IPS-20b (cell line): ENCODE data around the gene SCN5A.

Experiments used
- H3K27ac ChIP-seq: one replicate; pipeline ENCODE4 v1.5.1; 2013; ENCODE audit warnings: low read length
- H3K27me3 ChIP-seq: 2 replicates; pipeline ENCODE4 v1.6.1; 2013; ENCODE audit warnings: mild to moderate bottlenecking, low read length, inconsistent platforms; ENCODE audit not compliant: insufficient read depth
- H3K36me3 ChIP-seq: 2 replicates; pipeline ENCODE4 v1.6.1; 2013; ENCODE audit warnings: low read depth, mild to moderate bottlenecking, inconsistent platforms, low read length, moderate library complexity; ENCODE audit not compliant: insufficient read depth
- H3K4me1 ChIP-seq: 2 replicates; pipeline ENCODE4 v1.6.1; 2013; ENCODE audit warnings: mild to moderate bottlenecking, control low read depth, inconsistent platforms, low read length, moderate library complexity; ENCODE audit not compliant: insufficient read depth
- H3K4me3 ChIP-seq: 2 replicates; pipeline ENCODE4 v1.5.1; 2013; ENCODE audit warnings: mild to moderate bottlenecking, low read length, inconsistent platforms
- H3K9ac ChIP-seq: 2 replicates; pipeline ENCODE4 v1.6.1; 2013; ENCODE audit warnings: low read depth, mild to moderate bottlenecking, inconsistent platforms, low read length, moderate library complexity
- H3K9me3 ChIP-seq: 2 replicates; pipeline ENCODE4 v1.6.1; 2013; ENCODE audit warnings: mild to moderate bottlenecking, low read depth, low read length, inconsistent platforms; ENCODE audit not compliant: insufficient read depth

SCN5A gene

DNA sequence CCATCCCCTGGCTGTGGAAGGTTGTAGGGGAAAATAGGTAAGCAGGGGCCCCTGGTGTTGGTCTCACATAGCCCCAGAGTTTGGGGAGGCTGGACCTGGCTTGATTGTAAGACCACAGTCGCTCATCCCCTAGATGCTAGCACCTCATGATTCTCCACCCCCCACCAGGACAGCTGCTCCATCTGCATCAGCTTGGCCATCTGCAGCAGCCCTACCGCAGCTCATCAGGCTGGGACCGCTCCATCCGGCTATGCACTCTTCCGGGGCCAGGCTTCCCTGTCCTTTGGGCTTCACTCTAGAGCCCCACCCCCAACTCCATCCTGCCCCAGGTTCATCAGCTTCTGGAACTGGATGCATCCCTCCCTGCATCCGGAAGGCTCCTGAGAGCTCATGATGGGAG lies 12.6 kb downstream of the SCN5A start:
- Histone ChIP-seq H3K27me3 (peaks cover 68% of the 10 kb centered on the region), H3K9ac (no peak overlapping the region), H3K36me3 (no peaks in the 10 kb centered on the region), H3K27ac (no peak overlapping the region), H3K4me1 (peaks cover 31% of the 10 kb centered on the region), H3K9me3 (no peaks in the 10 kb centered on the region), H3K4me3 (no peak overlapping the region)

DNA sequence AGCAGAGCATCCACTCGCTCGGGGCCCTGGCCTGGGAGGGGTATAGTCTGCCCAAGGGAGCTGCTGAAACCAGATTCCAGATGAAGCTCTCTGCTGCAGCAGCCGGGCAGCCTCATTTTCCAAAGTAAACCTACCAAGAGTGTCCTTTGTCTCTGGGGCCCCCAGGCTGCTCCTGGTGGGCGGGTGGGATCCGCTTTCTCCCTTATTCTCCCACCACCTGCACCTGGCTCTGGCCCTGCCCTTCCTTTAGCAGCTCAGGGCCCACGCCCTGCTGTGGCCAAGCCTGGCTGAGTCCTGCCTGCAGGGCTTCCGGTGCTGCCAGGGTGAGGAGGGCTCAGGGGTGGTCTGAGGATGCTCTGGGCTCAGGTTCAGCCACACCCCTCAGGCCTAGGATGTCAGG lies 13.0 kb downstream of the SCN5A start:
- no peaks in the 10 kb centered on the region for H3K36me3 ChIP-seq
- no peak overlapping the region for H3K27ac ChIP-seq
- no peaks in the 10 kb centered on the region for H3K9me3 ChIP-seq
- H3K9ac ChIP-seq, result no peak overlapping the region
- H3K4me1 ChIP-seq, result peaks cover 30% of the 10 kb centered on the region
- H3K27me3 ChIP-seq, result peaks cover 65% of the 10 kb centered on the region
- no peak overlapping the region for H3K4me3 ChIP-seq

DNA sequence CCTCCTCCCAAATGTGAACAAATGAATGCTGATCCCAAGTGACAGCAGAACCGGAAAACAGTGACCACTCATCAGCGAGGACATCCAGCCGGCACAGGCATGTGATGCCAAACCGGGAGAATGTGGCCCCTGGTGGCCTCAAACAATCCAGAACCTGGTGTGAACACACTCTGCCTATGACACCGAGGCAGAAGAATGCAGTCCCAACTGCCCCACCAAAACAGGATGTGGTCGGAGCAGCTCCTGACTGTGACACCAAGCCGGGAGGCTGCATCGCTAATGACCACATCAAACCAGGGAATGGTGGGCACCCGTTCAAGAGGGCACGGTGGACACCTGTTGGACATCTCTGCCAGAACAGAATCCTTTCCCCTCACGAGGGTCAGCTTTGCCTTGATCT lies 15.4 kb downstream of the SCN5A start:
- H3K9me3 ChIP-seq, result no peaks in the 10 kb centered on the region
- H3K27ac ChIP-seq, result no peak overlapping the region
- no peak overlapping the region for H3K9ac ChIP-seq
- H3K27me3 ChIP-seq, result peaks cover 52% of the 10 kb centered on the region
- H3K36me3 ChIP-seq, result no peaks in the 10 kb centered on the region
- peaks cover 16% of the 10 kb centered on the region for H3K4me1 ChIP-seq
- H3K4me3 ChIP-seq, result no peak overlapping the region

DNA sequence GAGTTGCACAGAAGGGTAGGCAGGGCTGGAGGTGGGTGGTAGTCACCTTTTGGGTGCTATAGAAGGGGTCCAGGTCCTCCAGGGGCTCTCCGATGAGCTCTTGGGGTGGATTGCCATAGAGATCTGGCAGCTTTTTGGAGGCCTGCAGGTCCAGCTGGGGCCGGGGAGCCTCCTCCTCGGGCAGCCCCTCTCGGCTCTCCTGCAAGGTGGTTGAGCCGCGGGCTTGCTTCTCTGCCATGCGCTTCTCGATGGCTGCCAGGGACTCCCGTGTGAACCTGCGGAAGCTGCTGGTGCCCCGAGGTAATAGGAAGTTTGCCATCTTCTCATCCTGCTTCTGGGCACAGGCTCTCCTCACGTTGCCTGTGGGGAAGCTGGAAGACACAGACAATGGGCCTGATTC lies 16.5 kb downstream of the SCN5A start:
- H3K9ac ChIP-seq, result no peak overlapping the region

DNA sequence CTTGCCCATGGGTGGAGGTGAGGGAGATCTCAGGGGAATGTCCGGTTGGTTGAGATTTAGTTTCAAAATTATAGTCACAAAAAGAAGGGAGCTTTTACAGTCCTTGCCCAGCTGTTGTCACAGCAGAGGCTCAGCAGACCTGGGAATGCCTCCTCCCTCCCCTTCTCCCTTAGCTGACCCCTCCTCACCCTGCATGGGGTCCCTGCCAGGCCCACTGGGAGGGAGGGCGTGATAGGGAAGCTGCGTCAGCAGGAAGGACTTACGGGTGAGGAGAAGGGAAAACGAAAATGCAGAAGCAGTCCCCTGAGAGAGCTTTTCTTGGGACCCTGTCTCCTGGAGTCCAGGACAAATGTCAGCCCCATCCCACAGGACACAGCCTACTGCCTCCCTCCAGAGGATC lies 18.9 kb downstream of the SCN5A start:
- no peak overlapping the region for H3K9ac ChIP-seq
- no peak overlapping the region for H3K27ac ChIP-seq
- H3K4me1 ChIP-seq, result no peaks in the 10 kb centered on the region; the same call in 1 of the 2 replicates
- H3K36me3 ChIP-seq, result no peaks in the 10 kb centered on the region
- H3K27me3 ChIP-seq, result peaks cover 24% of the 10 kb centered on the region
- H3K9me3 ChIP-seq, result no peaks in the 10 kb centered on the region
- H3K4me3 ChIP-seq, result no peak overlapping the region

More for the DNA sequence above, 16.5 kb downstream of the SCN5A start:
- Histone ChIP-seq H3K27me3 (peaks cover 41% of the 10 kb centered on the region), H3K4me1 (peaks cover 9% of the 10 kb centered on the region), H3K4me3 (no peak overlapping the region), H3K36me3 (no peaks in the 10 kb centered on the region), H3K27ac (no peak overlapping the region), H3K9me3 (no peaks in the 10 kb centered on the region)

DNA sequence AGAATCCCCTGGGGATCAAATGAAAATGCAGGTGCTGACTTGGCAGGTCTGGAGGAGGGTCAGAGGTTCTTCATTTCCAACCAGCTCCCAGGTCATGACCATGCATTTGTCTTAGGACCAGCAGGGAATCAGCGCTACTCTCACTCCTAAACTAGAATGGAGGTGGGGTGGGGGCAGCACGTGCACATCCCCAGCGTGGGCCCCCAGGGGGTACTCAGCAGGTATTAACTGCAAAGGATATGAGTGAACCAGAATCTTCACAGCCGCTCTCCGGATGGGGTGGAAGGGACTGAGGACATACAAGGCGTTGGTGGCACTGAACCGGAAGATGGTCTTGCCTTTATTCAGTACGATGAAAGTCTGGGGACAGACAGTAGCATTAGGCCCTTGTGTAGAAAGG lies 19.4 kb downstream of the SCN5A start:
- H3K4me3 ChIP-seq, result no peak overlapping the region
- no peaks in the 10 kb centered on the region for H3K36me3 ChIP-seq
- no peaks in the 10 kb centered on the region; the same call in 1 of the 2 replicates for H3K4me1 ChIP-seq
- no peaks in the 10 kb centered on the region for H3K9me3 ChIP-seq
- H3K27me3 ChIP-seq, result peaks cover 19% of the 10 kb centered on the region; the same call in 1 of the 2 replicates
- H3K9ac ChIP-seq, result no peak overlapping the region
- H3K27ac ChIP-seq, result no peak overlapping the region

DNA sequence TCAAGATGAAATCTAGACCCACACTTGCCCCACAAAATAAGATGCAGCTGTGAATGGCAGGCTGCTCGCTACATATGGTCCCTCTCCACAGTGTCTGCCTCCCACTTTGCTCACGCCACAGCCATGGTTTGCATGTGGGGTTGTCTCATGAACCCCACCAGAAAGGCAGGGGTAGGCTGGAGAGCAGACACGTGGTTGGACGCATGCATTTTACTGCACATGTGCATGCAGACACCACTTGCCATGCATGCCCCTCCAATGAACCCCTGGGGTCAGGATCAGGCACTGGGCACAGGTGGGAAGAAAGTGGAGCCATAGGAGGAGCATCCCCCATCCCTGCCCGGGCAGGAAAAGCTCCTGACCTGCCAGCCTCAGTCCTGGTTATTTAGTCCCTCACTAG lies 20.7 kb downstream of the SCN5A start:
- Histone ChIP-seq H3K4me3 (no peak overlapping the region), H3K36me3 (no peaks in the 10 kb centered on the region)

DNA sequence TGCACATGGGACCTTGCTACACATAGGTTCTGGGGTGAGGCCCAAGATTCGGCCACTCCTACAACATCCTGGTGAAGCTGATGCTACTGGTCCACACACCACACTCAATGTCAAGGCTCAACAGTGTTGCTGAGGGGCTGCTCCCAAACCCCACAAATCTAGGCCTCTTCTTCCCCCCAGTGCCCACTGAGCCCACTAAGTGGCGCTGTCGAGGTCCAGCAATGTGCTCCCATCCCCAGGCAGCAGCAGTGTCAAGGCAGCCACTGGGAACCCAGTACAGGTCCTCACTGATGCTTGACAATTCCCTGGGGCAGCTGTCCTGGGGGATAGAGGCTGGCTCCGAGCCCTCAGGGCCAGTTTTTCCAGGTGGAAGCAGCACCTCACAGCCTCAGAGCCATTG lies 21.5 kb downstream of the SCN5A start:
- H3K4me3 ChIP-seq, result no peak overlapping the region
- no peaks in the 10 kb centered on the region for H3K27me3 ChIP-seq
- H3K4me1 ChIP-seq, result no peaks in the 10 kb centered on the region
- H3K27ac ChIP-seq, result no peak overlapping the region
- no peaks in the 10 kb centered on the region for H3K36me3 ChIP-seq
- H3K9ac ChIP-seq, result no peak overlapping the region
- no peaks in the 10 kb centered on the region for H3K9me3 ChIP-seq

More for the DNA sequence above, 20.7 kb downstream of the SCN5A start:
- Histone ChIP-seq H3K27ac (no peak overlapping the region), H3K9me3 (no peaks in the 10 kb centered on the region), H3K27me3 (peaks cover 7% of the 10 kb centered on the region; the same call in 1 of the 2 replicates), H3K9ac (no peak overlapping the region), H3K4me1 (no peaks in the 10 kb centered on the region; the same call in 1 of the 2 replicates)

DNA sequence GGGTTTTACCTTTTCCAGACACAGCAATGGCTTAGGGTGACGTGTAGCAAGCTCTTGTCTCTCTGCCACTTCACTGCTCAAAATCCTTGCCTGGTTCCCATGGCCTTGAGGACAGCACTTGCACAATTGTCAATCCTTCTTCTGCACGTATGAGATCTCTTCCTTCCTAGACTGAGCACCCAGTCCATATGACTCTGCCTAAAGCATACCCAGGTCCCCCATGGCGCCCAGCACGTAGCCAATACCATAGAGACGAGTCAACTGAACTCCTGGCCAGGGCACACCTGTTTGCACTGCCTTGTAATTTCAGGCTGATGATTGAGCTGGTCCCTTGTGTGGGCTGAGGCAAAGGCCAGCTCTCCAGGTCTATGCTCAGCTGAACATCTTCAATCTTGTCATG lies 23.3 kb downstream of the SCN5A start:
- no peak overlapping the region for H3K9ac ChIP-seq
- no peaks in the 10 kb centered on the region for H3K9me3 ChIP-seq
- H3K36me3 ChIP-seq, result no peaks in the 10 kb centered on the region
- H3K27me3 ChIP-seq, result no peaks in the 10 kb centered on the region
- H3K4me1 ChIP-seq, result no peaks in the 10 kb centered on the region
- no peak overlapping the region for H3K4me3 ChIP-seq
- H3K27ac ChIP-seq, result no peak overlapping the region

DNA sequence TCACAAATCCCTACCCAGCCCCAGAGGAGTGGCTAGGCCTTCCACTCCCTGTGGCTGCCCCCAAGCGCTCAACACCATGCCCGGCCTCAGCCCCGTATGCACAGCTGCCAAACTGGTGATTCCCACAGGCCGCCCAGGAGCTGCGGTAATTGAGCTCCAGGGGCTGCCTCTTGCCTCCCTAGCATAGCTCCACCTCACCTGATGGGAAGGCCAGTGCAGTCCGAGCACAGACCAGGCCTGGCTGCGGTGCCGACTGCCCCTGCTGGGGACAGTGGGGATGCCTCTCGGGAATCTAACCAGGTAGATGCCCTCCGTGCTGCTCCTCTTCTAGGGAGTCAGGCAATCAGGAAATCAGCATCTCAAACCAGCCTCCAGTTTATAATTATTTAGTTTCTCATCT lies 25.9 kb downstream of the SCN5A start:
- H3K9me3 ChIP-seq, result no peaks in the 10 kb centered on the region
- H3K9ac ChIP-seq, result no peak overlapping the region
- H3K36me3 ChIP-seq, result no peaks in the 10 kb centered on the region
- no peak overlapping the region for H3K4me3 ChIP-seq
- H3K27ac ChIP-seq, result no peak overlapping the region
- H3K4me1 ChIP-seq, result no peaks in the 10 kb centered on the region
- H3K27me3 ChIP-seq, result no peaks in the 10 kb centered on the region

DNA sequence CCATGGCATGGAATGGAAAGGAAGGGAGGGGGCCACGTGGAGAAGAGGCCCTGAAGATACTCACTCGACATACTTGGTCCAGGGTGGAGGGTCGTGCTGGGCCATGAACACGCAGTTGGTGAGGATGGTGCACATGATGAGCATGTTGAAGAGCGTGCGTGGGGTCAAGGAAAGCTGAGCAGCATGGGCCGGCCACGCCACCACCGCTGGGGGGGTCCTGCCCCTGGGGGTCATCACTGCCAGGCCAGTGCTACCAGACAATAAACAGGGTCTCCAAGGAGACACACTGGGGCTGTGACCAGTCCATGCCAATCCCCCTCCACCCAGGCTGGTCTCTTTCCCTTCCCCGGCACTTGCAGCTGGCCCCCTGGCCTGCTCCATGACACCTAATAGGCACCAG lies 27.2 kb downstream of the SCN5A start:
- no peaks in the 10 kb centered on the region for H3K27me3 ChIP-seq

DNA sequence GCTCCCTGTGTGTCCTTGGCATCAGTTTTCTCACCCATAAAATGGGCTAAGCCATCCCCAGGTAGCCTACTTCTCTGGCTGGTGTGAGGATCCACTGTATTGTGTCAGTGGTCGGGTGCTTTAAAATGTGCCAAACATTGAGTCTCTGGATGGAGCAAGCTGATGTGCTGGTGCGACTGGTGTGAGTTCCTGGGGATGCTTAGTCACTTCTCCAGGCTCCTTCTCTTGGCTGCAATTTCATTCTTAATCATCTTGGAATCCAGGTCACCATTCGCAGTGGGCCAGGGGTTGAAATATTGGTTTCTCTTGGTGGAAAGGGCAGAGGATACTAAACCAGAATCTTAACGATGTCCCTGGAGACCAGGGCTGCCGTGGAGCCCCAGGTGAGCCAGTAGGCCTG lies 29.3 kb downstream of the SCN5A start:
- Histone ChIP-seq H3K9ac (no peak overlapping the region), H3K27ac (no peak overlapping the region), H3K4me3 (no peak overlapping the region), H3K4me1 (peaks cover 7% of the 10 kb centered on the region; the same call in 1 of the 2 replicates), H3K9me3 (no peaks in the 10 kb centered on the region), H3K36me3 (no peaks in the 10 kb centered on the region), H3K27me3 (no peaks in the 10 kb centered on the region)

More for the DNA sequence above, 27.2 kb downstream of the SCN5A start:
- H3K9me3 ChIP-seq, result no peaks in the 10 kb centered on the region
- H3K4me1 ChIP-seq, result no peaks in the 10 kb centered on the region
- H3K9ac ChIP-seq, result no peak overlapping the region
- no peaks in the 10 kb centered on the region for H3K36me3 ChIP-seq
- H3K27ac ChIP-seq, result no peak overlapping the region
- no peak overlapping the region for H3K4me3 ChIP-seq

DNA sequence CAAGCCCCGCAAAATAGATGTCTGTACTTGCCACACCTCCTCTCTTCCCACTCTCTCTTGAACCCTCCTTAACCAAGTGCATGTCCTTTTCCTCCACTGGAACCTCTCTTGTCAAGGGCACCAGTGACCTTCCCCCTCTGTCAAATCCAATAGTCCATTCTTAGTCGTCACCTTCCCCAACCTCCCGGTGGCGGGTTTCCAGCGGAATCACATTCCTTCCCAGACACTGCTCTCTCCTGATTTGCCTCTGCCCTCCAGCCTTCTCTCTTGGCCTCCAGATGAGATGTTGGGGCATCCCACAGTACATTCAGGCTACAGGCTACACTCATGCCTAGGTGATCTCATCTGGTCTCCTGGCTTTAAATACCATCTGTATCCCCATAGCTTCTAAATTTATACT lies 31.1 kb downstream of the SCN5A start:
- H3K4me1 ChIP-seq, result peaks cover 7% of the 10 kb centered on the region; the same call in 1 of the 2 replicates
- H3K9me3 ChIP-seq, result no peaks in the 10 kb centered on the region
- H3K27ac ChIP-seq, result no peak overlapping the region
- no peaks in the 10 kb centered on the region for H3K36me3 ChIP-seq
- H3K27me3 ChIP-seq, result no peaks in the 10 kb centered on the region
- no peak overlapping the region for H3K4me3 ChIP-seq
- H3K9ac ChIP-seq, result no peak overlapping the region
